Measurements from ENCODE around the gene SIM2.

GRCh38 chr21:36761685-36762084, 62.8 kb downstream of the SIM2 start:
- TF ChIP-seq POLR2A (IDR thresholded peaks at IDR 0.05; ENCODE audit: low read length) = no peak
- TF ChIP-seq GATA1 (IDR thresholded peaks at IDR 0.05; ENCODE audit: low read depth, low read length) = no peak

Measured in erythroblast (primary cell).